ENCODE results near the gene KDELR1. TPM values are rescaled to one million over a fixed set of nuclear protein-coding genes. Genes with fewer than 3 reads are reported as not detected.
"Not testable (repeated sequence)": the region's sequence is repeated elsewhere in the genome, so short reads cannot be mapped to it uniquely, and the experiment has no call there.

Gene KDELR1
- total RNA-seq, 1 experiment from 2014 or later: 155 TPM

- in situ Hi-C loops (cut with HindIII; ENCODE audit: low pct_unique_long_range_greater_than_20kb, low sequenced_read_pairs): no loop called here
- DNase-seq (ENCODE audit: low read depth): no peak
Measured at GRCh38 chr19:48381178-48381950, 10.0 kb downstream of the KDELR1 start.

DNA sequence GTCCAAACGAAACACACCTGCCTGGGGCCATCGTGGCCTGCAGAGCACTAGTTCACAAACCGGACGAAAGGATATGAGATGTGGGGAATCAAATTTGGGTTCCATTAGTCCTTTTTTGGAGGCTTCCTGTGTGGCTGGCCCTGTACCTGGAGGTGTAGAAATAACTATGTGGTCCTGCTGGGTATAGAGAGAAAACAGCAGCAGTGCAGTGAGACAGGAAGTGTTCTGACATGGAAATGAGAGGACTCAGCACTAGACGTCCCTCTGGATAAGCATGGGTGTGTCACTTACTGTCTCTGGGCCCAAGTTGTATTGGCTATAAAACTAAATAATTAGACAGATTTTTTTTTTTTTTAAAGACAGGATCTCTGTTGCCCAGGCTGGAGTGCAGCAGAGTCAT lies 12.3 kb downstream of the KDELR1 start:
- DNase-seq (ENCODE audit: low read depth): peak; percentile 26
- in situ Hi-C loops (cut with HindIII; ENCODE audit: low pct_unique_long_range_greater_than_20kb, low sequenced_read_pairs): no loop called here

DNA sequence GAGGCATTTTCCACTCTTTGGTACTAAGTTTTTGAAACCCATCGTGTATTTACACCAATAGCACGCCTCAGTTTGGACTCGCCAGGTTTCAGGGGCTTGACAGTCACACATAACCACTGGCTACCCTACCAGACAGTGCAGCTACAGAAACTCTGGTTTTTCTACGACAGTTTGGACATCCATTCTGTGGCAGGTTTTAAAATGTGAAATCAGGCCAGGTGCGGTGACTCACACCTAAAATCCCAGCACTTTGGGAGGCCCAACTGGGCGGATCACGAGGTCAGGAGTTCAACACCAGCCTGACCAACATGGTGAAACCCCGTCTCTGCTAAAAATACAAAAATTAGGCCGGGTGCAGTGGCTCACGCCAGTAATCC lies 13.2 kb downstream of the KDELR1 start:
- DNase-seq (ENCODE audit: low read depth): no peak
- in situ Hi-C loops (cut with HindIII; ENCODE audit: low pct_unique_long_range_greater_than_20kb, low sequenced_read_pairs): no loop called here

DNA sequence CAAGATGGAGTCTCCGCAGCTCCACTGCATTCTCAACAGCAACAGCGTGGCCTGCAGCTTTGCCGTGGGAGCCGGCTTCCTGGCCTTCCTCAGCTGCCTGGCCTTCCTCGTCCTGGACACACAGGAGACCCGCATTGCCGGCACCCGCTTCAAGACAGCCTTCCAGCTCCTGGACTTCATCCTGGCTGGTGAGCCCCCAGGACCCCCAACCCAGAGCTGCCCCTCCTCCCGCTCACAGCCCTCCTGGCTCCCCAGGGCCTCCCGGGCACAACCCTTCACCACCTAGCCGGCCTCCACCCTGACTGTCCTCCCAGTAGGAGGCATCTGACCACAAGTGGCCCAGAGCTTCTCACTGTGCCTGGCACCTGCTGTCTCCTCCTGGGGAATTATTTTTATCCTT lies 17.8 kb downstream of the KDELR1 start:
- in situ Hi-C loops (cut with HindIII; ENCODE audit: low pct_unique_long_range_greater_than_20kb, low sequenced_read_pairs): no loop called here

DNA sequence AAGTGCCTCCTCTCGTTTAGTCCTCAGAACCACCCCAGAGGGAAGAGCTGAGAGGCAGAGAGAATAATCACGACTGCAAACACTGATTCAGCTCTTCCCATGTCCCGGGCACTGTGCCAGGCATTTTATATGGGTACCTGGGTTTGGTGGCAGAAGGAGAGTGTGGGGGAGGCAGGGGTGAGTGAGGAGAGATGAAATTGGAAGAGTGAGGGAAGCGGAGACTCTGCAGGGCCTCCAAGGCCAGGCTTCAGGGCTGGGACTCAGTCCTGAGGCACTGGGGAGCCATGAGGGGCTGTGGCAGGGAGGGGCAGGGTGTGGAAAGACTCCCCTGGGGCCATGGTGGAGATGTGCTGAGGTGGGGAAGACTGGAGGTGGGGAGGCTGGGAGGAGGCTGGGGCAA lies 18.4 kb downstream of the KDELR1 start:
- no peak for DNase-seq (ENCODE audit: low read depth)
- in situ Hi-C loops (cut with HindIII; ENCODE audit: low pct_unique_long_range_greater_than_20kb, low sequenced_read_pairs): no loop called here

More for the DNA sequence above, 17.8 kb downstream of the KDELR1 start:
- no peak for DNase-seq (ENCODE audit: low read depth)

DNA sequence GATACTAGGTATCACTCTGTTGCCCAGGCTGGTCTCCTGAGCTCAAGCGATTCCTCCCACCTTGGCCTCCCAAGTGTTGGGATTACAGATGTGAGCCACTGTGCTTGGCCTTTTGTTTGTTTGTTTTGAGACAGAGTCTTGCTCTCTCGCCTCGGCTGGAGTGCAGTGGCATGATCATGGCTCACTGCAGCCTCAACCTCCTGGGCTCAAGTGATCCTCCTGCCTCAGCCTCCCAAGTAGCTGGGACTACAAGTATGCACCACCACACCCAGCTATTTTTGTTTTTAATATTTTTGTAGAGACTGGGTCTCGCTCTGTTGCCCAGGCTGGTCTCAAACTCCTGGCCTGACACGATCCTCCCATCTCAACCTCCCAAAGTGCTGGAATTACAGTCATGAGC lies 19.6 kb downstream of the KDELR1 start:
- DNase-seq (ENCODE audit: low read depth); in situ Hi-C loops (cut with HindIII; ENCODE audit: low pct_unique_long_range_greater_than_20kb, low sequenced_read_pairs): not testable (repeated sequence)

- in situ Hi-C loops (cut with HindIII; ENCODE audit: low pct_unique_long_range_greater_than_20kb, low sequenced_read_pairs): no loop called here
- no peak for DNase-seq (ENCODE audit: low read depth)
Measured at GRCh38 chr19:48371367-48371766, 20.0 kb downstream of the KDELR1 start.

GRCh38 chr19:48370955-48371354 lies 20.4 kb downstream of the KDELR1 start:
- in situ Hi-C loops (cut with HindIII; ENCODE audit: low pct_unique_long_range_greater_than_20kb, low sequenced_read_pairs): no loop called here
- DNase-seq (ENCODE audit: low read depth): no peak

GRCh38 chr19:48368936-48369335 lies 22.4 kb downstream of the KDELR1 start:
- no peak for DNase-seq (ENCODE audit: low read depth)
- in situ Hi-C loops (cut with HindIII; ENCODE audit: low pct_unique_long_range_greater_than_20kb, low sequenced_read_pairs): no loop called here

DNA sequence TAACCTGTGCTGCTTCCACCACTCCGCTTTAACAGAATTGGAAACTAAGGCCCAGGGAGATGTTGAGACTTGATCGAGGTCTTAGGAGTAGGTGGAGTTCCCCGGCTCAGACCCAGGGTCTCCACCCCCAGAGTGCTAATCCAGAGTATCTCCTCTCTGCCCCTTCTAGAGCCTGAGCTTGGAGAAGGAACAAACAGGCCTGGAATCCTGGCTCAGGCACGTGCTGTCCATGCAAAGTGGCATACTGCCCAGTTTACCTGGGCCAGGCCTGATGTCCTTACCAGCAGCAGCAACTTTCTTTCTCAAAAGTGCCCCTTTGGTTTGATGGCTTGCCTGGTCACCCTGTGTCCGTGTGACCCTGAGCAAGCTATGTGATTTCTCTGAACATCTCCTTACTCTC lies 23.5 kb downstream of the KDELR1 start:
- in situ Hi-C loops (cut with HindIII; ENCODE audit: low pct_unique_long_range_greater_than_20kb, low sequenced_read_pairs): no loop called here
- DNase-seq (ENCODE audit: low read depth): no peak

- in situ Hi-C loops (cut with HindIII; ENCODE audit: low pct_unique_long_range_greater_than_20kb, low sequenced_read_pairs): no loop called here
Measured at GRCh38 chr19:48365602-48366001, 25.7 kb downstream of the KDELR1 start.

DNA sequence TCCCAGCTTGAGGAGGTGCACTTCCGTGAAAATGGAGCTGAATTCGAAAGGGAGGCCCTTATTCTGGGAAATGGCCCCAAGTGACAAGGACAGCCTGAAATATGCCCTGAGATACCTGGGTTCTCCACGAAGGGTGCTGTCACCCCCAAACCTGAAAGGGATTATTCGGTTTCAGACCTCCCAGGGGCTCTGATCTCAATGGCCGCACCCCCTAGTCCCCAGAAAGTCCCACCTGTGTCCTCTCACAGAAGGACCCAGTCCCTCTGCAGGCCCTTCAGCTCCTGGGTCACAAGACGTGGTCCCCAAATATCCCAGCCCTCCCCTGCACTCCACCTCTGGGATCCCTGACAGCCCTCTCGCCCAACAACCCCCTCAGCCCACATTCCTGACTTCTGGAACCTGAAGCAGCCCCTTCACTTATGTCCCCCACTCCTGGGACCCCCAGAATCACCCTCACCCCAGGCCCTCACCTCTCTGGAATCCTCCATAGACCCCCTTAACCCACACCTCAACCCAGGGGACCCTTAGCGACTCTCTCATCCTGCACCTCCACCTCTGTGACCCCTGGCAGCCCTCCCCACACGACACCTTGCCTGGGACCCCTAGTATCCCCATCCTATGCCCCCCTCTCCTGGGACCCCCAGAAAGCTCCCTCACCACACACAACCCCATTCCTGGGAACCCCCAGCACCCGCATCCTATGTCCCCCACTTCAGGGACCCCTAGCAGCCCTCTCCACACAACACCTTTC lies 26.6 kb downstream of the KDELR1 start:
- DNase-seq (ENCODE audit: low read depth): no peak
- in situ Hi-C loops (cut with HindIII; ENCODE audit: low pct_unique_long_range_greater_than_20kb, low sequenced_read_pairs): no loop called here

More at GRCh38 chr19:48365602-48366001, 25.7 kb downstream of the KDELR1 start:
- no peak for DNase-seq (ENCODE audit: low read depth)

DNA sequence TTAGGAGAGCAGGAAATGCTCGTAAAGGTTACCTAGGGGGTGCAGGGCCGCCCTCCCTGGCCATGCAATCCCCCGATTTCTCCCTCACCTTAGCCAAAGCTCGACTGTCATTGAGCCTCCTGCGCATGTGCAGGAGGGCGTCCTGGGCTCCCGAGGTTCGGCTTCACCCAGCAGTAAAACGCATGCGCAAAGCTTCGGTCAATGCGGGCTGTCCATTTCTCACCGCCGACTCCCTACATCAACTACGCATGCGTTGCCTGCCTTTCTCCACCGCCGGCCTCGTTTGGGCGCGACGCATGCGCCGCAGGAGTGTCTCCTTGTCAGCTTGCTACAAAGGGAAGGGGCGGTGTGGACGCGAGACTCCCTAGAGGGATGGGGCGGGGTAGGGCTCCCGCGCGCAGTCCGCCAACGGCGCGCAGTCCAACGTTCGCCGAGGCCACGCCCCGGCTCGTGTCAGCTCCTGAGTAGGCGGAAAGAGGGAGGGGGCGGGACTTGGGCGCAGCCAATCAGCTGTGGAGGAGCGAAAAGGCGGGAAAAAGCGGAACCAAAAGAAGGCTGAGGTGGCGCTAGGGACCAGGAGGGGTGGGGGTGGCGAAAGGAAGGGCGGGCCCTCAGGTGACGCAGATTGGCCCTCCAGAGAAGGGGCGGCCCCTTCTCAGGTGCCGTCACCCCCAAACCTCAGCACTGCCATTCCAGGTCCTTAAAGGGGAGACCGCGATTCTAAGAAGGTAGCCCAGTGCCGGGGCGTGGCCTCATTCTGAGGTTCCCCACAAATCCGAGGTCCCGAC lies 27.3 kb downstream of the KDELR1 start, which contains the start of the genes SYNGR4 and TMEM143:
TSS of gene SYNGR4 (plus strand) at position 558 of the 788 bp plus-strand sequence. CDS start 1,476 bp downstream, outside the sequence.
TSS of gene TMEM143 (minus strand) at position 131 of the 788 bp plus-strand sequence. CDS start at position 111, 20 bp downstream.
- in situ Hi-C loops (cut with HindIII; ENCODE audit: low pct_unique_long_range_greater_than_20kb, low sequenced_read_pairs): no loop called here
- DNase-seq (ENCODE audit: low read depth): peak; percentile 100

DNA sequence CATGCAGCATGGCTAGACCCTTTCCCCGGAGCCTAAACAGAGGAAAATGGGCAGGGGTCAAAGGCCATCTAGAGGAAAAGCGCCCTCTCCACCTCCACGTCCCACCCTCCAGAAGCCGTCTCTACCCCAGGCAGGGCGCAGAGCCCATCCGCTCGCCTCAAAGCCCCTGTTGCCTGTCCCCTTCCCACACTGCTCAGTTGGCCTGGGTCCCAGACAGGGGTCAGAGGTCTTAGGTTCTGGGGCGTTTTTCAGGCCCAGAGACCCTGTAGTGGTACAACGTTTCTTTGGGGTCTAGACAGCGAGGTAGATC lies 27.9 kb downstream of the KDELR1 start:
- in situ Hi-C loops (cut with HindIII; ENCODE audit: low pct_unique_long_range_greater_than_20kb, low sequenced_read_pairs): no loop called here
- no peak for DNase-seq (ENCODE audit: low read depth)

DNA sequence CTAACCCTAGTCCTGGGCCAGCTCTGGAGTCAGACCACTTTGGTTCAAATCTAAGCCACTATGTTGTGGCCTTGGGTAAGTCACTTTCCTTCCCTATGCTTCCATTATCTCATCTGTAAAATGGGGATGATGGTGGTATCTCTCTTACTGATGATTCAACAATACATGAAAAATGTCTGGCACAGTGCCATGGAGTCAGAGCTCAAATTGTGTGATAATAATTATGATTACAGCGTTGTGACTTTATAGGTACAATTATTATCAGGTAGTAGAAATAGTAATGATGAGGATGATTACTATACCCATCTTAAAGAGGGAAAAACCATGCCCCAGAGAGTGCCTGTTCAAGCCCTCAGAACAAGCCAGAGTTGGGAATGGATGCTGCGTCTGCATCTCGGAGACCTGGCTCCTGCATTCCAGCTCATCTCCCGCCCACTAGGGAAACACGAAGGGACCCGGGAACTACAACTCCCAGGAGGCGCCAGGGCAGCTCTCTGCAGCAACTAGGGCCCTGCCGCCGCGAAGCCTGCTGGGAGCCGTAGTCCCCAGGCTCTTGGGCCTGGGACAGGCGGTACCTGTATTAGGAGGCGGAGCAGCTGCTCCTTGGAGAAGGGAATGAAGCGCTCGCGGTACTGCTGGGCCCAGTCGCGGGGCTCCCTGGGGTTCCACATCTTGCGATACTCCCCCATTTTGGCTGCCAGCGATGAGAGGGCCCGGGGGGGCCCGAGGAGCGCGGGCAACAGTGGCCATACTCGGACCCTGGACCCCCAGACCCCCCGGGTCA lies 28.4 kb downstream of the KDELR1 start:
- in situ Hi-C loops (cut with HindIII; ENCODE audit: low pct_unique_long_range_greater_than_20kb, low sequenced_read_pairs): no loop called here
- DNase-seq (ENCODE audit: low read depth): peak; percentile 97

DNA sequence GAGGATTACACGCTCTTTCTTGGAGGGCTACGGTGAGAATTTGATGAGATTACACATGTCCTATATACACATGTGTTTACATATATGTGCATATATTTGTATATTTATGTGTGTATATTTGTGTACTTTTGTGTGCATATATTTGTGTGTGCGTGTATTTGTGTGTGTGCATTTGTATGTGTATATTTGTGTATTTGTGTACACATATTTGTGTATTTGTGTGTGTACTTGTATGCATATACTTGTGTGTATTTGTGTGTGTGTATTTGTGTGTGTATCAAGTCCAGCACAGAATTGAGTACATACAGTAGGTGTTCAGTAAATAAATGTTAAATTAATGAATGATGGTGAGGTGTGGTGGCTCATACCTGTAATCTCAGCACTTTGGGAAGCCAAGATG lies 29.4 kb downstream of the KDELR1 start:
- DNase-seq (ENCODE audit: low read depth): no peak
- in situ Hi-C loops (cut with HindIII; ENCODE audit: low pct_unique_long_range_greater_than_20kb, low sequenced_read_pairs): no loop called here

GRCh38 chr19:48359123-48359522 lies 32.2 kb downstream of the KDELR1 start:
- DNase-seq (ENCODE audit: low read depth): no peak
- in situ Hi-C loops (cut with HindIII; ENCODE audit: low pct_unique_long_range_greater_than_20kb, low sequenced_read_pairs): no loop called here

- DNase-seq (ENCODE audit: low read depth): no peak
- in situ Hi-C loops (cut with HindIII; ENCODE audit: low pct_unique_long_range_greater_than_20kb, low sequenced_read_pairs): no loop called here
Measured at GRCh38 chr19:48355365-48355954, 35.9 kb downstream of the KDELR1 start.

All from Caki2 (cell line).